Stimulated activated CD4-positive, alpha-beta T cell treated with anti-CD3 and anti-CD28 coated beads, Interleukin-1b, Interleukin-23, amount 100 ng/mL, for 1 hour (primary cell): ENCODE measurements around the gene RIF1.

Source experiments
- DNase-seq, 2 donors: peaks; one replicate each; pipeline ENCODE4 v3.0.0-alpha.2; 2020; ENCODE audit warnings: low read depth in 2 of 2

The RIF1 gene, protein sequence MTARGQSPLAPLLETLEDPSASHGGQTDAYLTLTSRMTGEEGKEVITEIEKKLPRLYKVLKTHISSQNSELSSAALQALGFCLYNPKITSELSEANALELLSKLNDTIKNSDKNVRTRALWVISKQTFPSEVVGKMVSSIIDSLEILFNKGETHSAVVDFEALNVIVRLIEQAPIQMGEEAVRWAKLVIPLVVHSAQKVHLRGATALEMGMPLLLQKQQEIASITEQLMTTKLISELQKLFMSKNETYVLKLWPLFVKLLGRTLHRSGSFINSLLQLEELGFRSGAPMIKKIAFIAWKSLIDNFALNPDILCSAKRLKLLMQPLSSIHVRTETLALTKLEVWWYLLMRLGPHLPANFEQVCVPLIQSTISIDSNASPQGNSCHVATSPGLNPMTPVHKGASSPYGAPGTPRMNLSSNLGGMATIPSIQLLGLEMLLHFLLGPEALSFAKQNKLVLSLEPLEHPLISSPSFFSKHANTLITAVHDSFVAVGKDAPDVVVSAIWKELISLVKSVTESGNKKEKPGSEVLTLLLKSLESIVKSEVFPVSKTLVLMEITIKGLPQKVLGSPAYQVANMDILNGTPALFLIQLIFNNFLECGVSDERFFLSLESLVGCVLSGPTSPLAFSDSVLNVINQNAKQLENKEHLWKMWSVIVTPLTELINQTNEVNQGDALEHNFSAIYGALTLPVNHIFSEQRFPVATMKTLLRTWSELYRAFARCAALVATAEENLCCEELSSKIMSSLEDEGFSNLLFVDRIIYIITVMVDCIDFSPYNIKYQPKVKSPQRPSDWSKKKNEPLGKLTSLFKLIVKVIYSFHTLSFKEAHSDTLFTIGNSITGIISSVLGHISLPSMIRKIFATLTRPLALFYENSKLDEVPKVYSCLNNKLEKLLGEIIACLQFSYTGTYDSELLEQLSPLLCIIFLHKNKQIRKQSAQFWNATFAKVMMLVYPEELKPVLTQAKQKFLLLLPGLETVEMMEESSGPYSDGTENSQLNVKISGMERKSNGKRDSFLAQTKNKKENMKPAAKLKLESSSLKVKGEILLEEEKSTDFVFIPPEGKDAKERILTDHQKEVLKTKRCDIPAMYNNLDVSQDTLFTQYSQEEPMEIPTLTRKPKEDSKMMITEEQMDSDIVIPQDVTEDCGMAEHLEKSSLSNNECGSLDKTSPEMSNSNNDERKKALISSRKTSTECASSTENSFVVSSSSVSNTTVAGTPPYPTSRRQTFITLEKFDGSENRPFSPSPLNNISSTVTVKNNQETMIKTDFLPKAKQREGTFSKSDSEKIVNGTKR (N-terminal part only)

DNA sequence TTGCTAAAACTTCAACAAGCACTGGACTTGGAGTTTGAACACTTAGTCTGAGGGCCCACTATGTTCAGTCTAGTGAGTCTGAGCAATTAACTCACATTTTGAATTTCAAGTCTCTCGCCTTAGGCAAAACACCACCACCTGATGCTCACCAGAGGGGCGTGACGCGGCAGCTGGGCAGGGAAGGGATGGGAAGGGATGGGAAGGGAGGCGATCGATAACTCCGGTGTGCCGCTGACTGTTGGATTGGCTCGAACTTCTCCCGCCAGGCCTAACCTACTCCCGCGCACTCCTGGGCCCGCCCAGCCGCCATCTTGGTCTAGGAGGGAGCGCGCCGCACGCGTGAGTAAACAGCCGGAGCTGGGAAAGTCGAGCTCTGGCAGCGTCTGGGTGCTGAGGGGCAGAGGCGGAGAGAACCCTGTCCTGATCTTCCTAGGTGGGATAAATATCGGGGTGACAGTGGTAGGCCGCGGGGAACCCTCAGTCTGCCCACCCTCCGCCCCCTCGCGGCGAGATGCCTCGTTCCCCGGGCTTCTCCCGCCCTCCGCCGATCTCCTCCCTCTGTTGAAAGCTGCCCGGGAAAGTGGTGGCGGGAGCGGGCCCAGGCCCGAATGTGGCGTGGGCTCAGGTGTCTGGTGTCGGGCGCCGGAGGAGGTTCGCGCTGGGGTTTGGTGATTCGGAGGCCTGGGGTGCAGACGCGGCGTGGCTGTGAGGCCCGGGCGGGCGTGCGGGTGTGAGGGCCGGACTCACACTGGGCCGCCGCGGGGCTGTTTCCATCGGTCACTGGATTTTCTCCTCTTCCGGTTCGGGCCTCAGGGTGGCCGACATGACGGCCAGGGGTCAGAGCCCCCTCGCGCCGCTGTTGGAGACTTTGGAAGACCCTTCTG is at the start of gene RIF1:
RIF1 (plus strand) TSS at position 302 of the 884 bp plus-strand sequence; CDS start at position 824, 522 bp downstream.
- DNase-seq = peak; percentile 29 to 65

DNA sequence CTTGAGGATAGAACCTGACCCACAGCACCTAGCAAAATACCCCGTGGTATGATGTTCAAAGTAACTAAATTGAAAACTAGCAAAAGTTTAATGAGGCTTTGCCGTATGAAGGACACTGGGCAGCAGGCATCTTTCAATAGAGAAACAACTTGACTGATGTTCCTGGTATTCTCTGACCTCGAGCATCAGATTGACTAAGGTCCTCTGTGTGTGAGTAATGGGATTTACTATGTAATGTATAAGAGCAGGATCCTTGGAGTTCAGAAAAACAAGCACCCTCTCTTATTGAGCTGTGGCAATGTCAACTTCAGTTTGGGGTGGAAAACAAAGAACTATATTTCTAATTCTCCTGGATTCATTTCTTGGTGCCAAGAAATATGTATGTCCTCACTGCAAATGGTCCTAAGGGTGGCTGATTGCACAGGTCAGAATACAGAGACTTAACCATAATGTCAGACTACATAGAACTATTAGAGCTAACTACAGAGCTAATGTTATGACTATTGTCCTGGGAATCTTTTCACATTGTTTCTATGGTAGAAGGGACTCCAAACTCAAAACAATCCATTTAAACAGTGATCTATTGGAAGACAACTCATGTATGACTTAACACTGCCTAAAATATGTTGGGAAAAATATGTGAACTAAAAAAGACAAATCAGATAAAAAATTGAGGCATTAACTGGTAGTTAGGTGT is 47.9 kb upstream of the RIF1 start:
- DNase-seq = no peak

DNA sequence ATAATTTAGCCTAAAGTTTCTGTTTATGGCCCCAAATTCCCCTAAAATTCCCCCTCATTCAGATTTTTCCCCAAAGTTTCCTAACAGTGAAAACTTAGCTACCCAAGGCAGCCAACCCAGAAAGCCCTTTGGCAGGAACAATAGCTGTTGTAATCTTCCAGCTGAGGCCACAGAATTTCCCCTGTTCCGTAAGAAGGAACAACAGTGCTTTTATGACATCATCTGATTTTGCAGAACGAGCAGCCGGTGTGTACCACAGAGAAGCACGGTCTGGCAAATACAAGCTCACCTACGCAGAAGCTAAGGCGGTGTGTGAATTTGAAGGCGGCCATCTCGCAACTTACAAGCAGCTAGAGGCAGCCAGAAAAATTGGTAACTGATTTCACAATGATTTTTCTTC is 46.0 kb upstream of the RIF1 start:
- no peak for DNase-seq

DNA sequence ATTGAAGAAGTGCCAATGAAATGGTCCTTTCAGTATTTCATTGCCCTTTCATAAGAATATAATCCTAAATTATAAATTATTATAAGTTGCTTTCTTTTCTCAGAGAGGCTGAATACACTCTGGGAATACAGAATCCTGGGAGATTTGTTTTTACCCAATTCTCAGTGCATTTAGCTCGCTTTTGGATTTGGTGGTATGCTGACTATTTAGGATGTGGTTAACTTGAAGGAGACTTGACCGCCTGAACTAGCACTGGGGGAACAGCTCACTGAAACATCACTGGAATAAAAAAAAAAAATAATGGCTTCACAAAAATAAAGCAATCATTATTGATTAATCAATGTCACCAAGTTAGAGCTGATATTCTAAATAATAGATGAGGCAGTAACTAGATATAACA is 42.1 kb upstream of the RIF1 start:
- DNase-seq = no peak

DNA sequence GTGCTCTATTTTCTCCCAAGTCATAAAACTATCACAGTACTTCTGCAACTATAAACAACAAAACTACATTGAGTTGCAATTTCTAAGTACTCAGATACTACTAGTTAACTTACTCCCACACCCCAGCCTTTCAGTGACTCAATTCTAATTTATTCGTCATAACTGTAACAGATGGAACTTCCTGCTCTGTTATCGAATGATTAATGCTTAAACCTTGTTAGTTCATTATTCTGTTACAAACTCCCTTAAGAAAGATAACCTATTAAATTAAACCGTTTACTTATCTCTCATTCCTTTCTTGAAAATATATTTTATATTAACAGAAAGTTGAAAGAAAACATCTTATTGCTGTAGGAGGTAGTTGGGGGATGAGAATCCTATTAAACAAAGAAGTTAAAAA is 35.3 kb upstream of the RIF1 start:
- no peak for DNase-seq

DNA sequence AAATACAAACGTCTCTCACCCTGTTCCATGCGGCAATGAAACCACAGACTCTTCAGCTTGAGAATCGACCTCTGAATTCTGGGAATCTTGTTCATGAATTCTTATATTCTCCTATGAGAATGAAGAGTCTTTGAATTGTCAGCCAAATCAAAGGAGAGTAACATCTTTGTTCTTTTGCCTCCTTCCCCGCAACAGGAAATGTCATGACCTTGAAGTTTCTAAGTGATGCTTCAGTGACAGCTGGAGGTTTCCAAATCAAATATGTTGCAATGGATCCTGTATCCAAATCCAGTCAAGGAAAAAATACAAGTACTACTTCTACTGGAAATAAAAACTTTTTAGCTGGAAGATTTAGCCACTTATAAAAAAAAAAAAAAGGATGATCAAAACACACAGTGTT is 30.5 kb upstream of the RIF1 start:
- no peak for DNase-seq

DNA sequence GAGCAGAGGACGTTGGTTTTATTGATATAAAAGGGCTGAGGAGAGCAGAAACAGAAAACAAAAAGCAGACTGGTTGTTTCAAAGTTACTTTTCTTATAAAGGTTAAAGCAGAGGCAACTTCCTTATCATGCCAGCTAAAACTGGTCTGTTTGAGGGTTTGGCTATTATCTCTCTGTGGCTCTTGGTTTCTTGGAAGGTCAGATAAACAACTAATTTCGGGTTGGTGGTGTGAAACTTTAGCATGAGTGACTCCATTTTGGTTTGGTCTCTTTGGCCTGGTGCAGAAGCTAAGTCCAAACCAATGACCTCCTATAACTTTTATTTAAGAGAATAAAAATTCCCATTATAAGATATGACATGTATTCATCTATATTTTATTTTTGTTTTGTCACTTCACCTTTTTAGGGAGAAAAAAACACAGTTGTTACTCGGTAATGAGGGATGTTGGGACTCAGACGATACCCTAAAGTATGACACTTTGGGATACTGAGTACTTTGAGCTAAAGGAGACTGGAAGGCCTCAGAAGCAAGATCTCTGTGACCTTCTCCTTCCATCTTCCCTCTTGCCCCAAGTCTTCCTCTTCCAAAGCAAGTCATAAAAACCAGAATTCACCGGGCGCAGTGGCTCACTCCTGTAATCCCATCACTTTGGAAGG is 29.0 kb upstream of the RIF1 start:
- no peak for DNase-seq

DNA sequence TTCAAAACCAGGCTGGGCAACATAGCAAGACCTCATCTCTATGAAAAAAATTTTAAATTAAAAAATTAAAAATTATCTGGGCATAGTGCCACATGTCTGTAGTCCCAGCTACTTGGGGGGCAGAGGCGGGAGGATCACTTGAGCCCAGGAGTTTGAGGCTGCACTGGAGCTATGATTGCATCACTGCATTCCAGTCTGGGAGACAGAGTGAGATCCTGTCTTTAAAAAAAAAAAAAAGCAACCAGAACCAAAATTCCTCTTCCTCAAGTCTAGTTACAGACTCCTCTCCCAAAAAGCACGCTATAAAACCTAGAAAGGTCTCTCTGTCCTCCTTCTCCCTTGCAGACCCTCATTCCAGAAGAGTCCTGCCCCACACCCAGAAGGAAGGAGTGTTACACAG is 28.4 kb upstream of the RIF1 start:
- no peak for DNase-seq

DNA sequence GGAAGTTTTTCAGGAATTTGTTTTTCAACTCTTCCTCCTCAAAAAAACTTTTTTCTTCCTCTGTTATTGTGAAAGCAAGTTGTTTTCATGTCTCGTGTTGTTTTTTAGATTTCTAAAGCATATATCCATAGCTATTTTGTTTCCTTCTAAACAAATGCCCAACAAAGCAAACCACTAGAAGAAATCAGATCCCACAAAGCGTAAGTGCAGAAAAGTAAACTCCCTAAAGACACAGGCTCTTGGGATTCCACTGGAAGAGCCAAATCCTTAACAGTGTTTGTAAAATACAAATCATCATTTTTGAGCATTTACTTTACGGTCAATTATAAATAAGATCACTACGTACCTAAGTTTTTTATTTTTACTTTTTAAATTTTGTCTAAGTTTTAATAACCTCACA is 21.7 kb upstream of the RIF1 start:
- no peak for DNase-seq

DNA sequence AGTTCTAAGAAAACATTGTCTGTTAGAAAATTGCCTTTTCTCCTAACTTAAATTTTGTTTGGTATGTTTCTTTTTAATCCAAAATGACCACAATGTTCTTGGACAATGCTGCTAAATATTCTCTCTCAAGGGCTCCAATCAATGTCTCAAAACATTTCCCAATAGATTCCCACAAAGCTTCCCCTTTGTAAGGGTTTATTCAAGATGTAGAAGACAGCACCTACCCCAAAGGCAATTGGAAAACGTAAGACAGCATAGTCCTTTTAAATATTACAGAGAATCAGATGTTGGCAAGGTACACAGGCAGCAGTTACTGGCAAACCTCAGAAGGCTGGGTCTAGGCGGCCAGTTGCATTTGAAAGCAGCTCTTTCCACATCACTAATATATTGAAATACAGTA is 18.3 kb upstream of the RIF1 start:
- DNase-seq = no peak

DNA sequence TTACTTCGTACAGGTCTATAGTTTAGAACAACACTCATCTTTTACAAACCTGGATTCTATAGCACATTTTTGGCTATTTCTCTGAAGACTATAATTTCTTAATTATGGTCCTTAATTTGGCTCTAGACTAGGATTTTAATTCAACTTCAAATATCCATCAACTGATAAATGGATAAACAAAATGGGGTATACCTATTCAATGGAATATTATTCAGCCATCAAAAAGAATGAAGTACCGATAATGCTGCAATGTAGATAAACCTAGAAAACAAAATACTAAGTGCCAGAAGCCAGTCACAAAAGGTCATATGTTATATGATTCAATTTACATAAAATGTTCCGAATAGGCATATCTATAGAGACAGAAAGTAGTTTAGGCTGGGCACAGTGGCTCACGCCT is 15.2 kb upstream of the RIF1 start:
- DNase-seq = no peak

DNA sequence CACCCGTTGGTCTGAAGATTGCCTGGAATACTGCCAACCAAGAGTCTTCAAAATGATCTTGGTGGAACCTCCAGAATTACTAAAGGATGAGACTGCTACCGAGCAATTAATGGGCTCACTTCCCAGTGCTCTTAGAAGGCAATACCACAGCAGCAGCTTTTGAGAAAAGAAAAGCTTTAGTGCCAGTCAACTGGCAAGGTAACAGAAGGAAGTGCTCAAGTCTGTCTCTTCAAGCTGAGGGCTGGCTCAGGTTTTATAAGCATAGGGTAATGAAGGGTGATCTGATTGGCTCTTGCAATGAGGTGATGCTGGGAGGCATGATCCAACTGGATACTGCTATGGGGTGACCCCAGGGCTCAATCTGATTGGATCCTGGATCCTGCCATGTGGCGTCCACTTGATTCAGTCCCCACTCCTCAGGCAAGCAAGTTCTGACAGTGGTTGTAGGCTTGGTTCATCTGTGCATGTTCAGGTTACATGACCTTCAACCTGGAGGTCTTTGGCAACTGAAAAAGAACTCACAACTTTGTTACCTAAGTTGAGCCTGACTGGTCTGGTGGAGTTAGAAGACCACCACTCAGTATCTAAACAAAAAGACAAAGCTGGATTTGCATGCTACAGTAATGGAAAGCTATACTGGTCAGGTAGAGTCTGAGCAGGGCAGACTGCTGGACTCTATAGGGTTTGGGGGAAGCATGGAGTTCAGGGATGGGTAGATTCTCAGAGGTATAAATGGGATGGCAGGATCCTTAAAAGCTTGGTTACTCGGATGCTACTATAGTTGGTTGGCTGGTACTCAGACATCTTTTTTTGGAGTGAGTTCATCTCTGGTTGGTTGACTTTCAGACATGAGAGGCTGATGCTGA is 14.0 kb upstream of the RIF1 start:
- DNase-seq = no peak

DNA sequence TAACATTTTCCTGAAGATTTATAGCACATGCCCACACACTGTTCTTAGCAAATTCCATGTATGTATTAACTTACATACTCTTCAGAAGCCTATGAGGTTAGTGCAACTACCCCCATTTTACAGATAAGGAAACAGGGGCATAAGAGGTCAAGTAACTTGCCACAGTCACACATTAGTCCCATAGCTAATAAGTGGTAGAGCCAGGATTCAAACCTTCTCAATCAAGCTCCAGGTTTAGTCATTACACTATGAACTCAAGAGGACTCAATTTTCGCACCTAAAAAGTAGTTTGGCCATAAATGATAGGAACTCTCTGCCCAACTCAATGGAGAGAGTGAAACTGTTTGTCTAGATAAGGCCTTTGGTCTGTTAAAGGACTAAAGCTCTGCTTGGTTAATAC is 9.7 kb upstream of the RIF1 start:
- DNase-seq = no peak

DNA sequence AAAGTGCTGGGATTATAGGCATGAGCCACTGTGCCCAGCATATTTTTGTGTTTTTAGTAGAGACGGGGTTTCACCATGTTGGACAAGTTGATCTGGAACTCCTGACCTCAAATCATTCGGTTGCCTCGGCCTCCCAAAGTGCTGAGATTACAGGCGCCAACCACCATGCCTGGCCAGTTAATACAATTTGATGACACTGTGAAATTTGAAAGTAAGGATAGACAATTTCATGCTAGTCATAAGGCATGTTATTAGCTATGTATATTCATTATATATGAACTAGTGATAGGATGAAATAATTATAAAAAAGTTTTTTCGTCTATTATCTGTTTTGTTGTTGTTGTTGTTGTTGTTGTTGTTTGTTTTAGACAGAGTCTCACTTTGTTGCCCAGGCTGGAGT is 8.6 kb upstream of the RIF1 start:
- DNase-seq = no peak

DNA sequence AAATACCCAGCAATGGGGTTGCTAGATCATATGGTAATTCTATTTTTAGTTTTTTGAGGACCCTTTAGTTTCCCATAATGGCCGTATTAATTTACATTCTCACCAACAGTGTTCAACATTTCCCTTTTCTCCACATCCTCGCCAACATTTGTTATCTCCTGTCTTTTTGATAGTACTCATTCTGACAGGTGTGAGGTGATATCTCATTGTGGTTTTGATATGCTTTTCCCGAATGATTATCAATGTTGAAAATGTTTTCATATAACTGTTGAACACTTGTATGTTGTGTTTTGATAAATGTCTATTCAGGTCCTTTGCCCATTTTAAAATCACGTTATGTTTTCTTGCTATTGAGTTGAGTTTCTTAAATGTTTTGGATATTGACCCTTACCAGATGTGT is 5.8 kb upstream of the RIF1 start:
- DNase-seq = no peak

DNA sequence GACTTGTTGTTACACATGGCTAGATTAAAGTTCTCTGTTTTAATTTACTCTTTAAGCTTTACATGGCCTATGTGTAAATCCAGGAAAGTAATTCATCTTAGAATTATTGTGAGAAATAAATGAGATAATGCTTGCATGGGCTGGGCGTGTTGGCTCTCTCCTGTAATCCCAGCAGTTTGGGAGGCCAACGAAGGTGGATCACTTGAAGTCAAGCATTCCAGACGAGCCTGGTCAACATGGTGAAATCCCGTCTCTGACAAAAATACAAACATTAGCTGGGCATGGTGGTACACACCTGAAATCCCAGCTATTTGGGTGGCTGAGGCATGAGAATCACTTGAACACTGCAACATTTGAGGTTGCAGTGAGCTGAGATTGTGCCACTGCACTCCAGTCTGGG is 4.3 kb upstream of the RIF1 start:
- no peak for DNase-seq

DNA sequence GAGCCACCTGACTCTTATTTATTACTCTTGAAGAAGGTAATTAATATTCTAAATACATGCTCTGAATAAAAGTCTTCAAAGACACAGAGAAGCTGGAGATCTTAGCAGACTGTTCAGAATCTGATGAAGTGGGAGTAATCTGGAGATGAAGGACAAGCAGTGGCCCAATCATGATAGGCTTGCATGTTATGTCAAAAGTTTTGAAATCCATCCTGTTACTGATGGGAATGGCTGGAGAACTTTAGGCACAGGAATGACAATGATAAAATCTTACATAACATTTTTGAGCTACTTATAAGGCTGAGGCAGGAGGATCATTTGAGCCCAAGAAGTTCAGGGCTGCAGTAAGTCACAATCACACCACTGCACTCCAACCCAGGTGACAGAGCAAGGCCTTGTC is 2.4 kb upstream of the RIF1 start:
- DNase-seq = no peak

DNA sequence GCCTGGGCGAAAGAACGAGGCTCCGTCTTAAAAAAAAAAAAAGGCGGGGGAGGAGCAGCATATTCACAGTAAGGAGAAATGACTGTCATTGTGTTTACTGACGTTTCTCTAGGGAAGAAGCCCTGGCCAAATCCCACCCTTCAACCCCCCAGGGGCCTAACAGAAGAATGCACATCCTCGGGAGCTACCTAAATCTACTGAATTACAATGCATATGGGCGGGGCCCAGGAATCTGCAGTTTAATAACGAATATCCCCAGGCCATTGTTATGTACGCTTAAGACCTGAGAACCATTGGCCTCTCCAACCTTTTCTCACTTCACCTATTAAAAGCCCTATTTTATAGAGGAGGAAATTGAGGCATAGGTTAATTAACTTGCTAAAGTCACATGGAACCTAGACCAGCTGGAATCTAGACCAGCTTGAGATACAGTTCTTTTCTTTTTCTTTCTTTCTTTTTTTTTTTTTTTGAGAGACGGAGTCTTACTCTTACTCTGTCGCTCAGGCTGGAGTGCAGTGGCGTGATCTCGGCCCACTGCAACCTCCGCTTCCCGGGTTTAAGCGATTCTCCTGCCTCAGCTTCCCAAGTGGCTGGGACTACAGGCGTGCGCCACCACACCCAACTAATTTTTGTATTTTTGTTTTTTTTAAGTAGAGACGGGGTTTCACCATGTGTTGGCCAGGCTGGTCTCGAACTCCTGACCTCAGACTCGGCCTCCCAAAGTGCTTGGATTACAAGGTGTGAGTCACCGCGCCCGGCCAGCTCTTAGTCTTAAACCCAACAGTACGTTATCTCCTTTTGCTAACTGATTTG is 708 bp upstream of the RIF1 start:
- DNase-seq = no peak
